ENCODE results near the gene PAX3.

- TF ChIP-seq CTCF (IDR thresholded peaks at IDR 0.05): no peak
- no peak for TF ChIP-seq EP300 (IDR thresholded peaks at IDR 0.05)
Measured at GRCh38 chr2:222250313-222250712, 48.5 kb downstream of the PAX3 start.
